BLaER1 treated with 17β-estradiol and CSF1 and Interleukin-3, amounts not matched to agents 10 nM and 100 nM (cell line): ENCODE results near the gene SSC5D.

Experiments
- H3K27ac ChIP-seq, 11 experiments: shearing (Covaris generic); formaldehyde crosslinking; 2 replicates each; pipeline ENCODE4 v1.8.1; 2022
- H3K27me3 ChIP-seq, 11 experiments: shearing (Covaris generic); formaldehyde crosslinking; 2 replicates each; pipeline ENCODE4 v1.8.1; 2022
- H3K36me3 ChIP-seq, 11 experiments: shearing (Covaris generic); formaldehyde crosslinking; 2 replicates each; pipeline ENCODE4 v1.8.1; 2022
- H3K4me1 ChIP-seq, 10 experiments: shearing (Covaris generic); formaldehyde crosslinking; 2 replicates each; pipeline ENCODE4 v1.8.1; 2022
- H3K4me2 ChIP-seq, 11 experiments: shearing (Covaris generic); formaldehyde crosslinking; 2 replicates each; pipeline ENCODE4 v1.8.1; 2022
- H3K4me3 ChIP-seq, 10 experiments: shearing (Covaris generic); formaldehyde crosslinking; 2 replicates each; pipeline ENCODE4 v1.8.1; 2022
- H3K9ac ChIP-seq, 11 experiments: shearing (Covaris generic); formaldehyde crosslinking; 2 replicates each; pipeline ENCODE4 v1.8.1; 2022
- H3K9me3 ChIP-seq, 11 experiments: shearing (Covaris generic); formaldehyde crosslinking; replicated peaks in 1 of 11; 2 replicates each; pipeline ENCODE4 v1.8.1; 2022
- H4K20me1 ChIP-seq, 11 experiments: shearing (Covaris generic); formaldehyde crosslinking; 2 replicates each; pipeline ENCODE4 v1.8.1; 2022
- Cebpa-rat ChIP-seq, 11 experiments: shearing (Covaris generic); IDR thresholded peaks; 2 replicates each; pipeline ENCODE4 v1.8.1; 2022

The SSC5D gene

DNA sequence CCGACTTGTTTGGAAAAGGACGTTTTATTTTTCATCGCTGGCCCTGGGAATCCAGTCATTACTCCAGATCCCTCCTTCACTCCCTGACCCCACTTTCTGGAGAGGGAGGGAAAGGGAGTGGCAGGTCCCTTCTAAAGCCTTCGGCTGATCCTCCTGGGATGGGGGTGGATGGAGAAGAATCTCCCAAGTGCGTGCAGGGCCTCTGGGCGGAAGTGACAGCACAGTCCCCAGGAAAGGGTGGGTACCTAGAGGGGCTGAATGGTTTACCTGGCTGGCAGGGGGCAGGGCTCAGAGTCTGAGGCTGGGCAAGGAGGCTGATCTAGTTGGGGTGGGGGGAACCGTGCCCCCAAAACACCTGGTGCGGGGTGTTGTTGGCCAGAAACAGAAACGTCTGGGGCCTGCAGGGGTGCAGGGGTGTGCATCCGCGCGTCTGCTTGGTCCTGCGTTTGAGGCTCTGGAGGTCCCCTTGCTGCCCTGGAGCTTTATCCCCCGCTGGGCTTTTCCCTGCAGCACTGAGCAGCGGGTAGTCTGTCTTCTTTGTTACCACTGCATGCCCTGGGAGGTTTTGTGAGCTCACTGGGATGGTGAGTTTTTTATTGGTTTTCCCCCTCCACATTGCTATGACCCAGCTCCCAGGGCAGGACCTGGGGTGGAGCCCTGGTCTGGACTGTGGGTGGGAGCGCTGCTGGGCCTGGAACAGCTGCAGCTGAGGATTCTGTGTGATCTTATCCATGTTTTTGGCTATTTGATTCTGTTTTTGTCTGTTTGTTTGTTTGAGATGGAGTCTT is 14.8 kb upstream of the SSC5D start:
- H3K4me1 ChIP-seq: peaks cover 16 to 32% (median 27%) of the 10 kb centered on the region in 10 experiments
- no peak overlapping the region for H3K4me3 ChIP-seq
- TF ChIP-seq Cebpa-rat (IDR thresholded peaks at IDR 0.05): no peak
- peak overlapping the region in 4 of 11 experiments; percentile 7 to 11 (median 9); a peak in 3 of 22 replicates for H3K9ac ChIP-seq
- H3K9me3 ChIP-seq: no peaks in the 10 kb centered on the region
- no peak overlapping the region for H3K27ac ChIP-seq
- H3K27me3 ChIP-seq: no peaks in the 10 kb centered on the region
- peaks cover 0 to 8% (median 3%) of the 10 kb centered on the region in 11 experiments; a peak in 6 of 22 replicates for H4K20me1 ChIP-seq
- no peak overlapping the region for H3K4me2 ChIP-seq
- H3K36me3 ChIP-seq: no peaks in the 10 kb centered on the region

GRCh38 chr19:55474269-55475265 is 13.7 kb upstream of the SSC5D start:
- H3K4me2 ChIP-seq: peak overlapping the region in 4 of 11 experiments; percentile 88 to 95 (median 90); a peak in 2 of 22 replicates

DNA sequence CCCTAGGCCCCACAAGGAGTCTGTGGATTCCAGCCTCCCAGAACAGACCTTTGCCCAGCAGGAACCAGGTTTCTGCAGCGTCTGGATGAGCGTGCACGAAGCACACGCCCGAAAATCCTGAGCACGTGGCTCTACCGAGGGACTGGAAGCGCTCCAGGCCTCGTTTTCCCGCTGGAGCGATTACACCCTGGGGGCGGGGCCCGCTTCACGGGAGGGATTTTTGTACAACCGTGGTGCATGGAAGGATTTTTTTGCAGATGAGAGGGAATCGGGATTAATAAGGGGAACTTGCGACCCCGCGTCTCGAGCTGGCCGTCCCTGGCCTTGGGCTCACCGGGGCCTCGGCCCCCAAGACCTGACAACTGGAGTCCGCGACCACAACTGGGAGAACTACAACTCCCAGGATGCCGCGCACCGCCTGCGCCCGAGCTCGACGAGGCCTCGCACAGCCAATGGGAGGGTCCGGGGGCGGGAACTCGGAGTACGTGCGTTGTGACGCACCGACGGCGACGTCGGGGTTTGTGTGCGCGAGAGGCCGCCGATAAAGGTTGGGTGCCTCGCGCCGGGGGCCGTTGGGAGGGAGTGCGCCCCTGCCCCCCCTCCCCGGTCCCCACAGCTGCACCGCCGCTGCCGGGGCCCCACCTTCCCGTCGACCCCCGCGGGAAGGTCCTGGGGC is 12.0 kb upstream of the SSC5D start, which contains the start of gene ZNF628:
TSS of gene ZNF628 (plus strand) at position 518 of the 676 bp plus-strand sequence. CDS start 3,294 bp downstream, outside the sequence.
- peaks cover 0 to 11% (median under 1%) of the 10 kb centered on the region in 11 experiments; a peak in 9 of 22 replicates for H3K36me3 ChIP-seq
- H3K4me2 ChIP-seq: peak within 1 kb of the TSS; percentile 86 to 95 (median 90)
- H4K20me1 ChIP-seq: peaks cover 0 to 31% (median 13%) of the 10 kb centered on the region in 11 experiments; a peak in 13 of 22 replicates
- peaks cover 27 to 48% (median 41%) of the 10 kb centered on the region in 10 experiments for H3K4me1 ChIP-seq
- no peaks in the 10 kb centered on the region for H3K9me3 ChIP-seq
- peak within 1 kb of the TSS; percentile 63 to 71 (median 66) for H3K4me3 ChIP-seq
- no peak for TF ChIP-seq Cebpa-rat (IDR thresholded peaks at IDR 0.05)
- peak within 1 kb of the TSS; percentile 46 to 87 (median 76) for H3K27ac ChIP-seq
- H3K27me3 ChIP-seq: no peaks in the 10 kb centered on the region
- H3K9ac ChIP-seq: peak within 1 kb of the TSS; percentile 69 to 85 (median 77)

More at GRCh38 chr19:55474269-55475265, 13.7 kb upstream of the SSC5D start:
- H3K27me3 ChIP-seq: no peaks in the 10 kb centered on the region
- no peak overlapping the region for H3K4me3 ChIP-seq
- H3K9me3 ChIP-seq: no peaks in the 10 kb centered on the region
- H3K36me3 ChIP-seq: 0 out of 22 replicates have a peak, but pooled peaks cover 0 to 4% (median 0%) of the 10 kb centered on the region in 11 experiments
- H3K27ac ChIP-seq: no peak overlapping the region
- TF ChIP-seq Cebpa-rat (IDR thresholded peaks at IDR 0.05): no peak
- peaks cover 0 to 20% (median 8%) of the 10 kb centered on the region in 11 experiments; a peak in 11 of 22 replicates for H4K20me1 ChIP-seq
- peak overlapping the region in 1 of 11 experiments; percentile 7; a peak in 1 of 22 replicates for H3K9ac ChIP-seq
- H3K4me1 ChIP-seq: peaks cover 27 to 43% (median 37%) of the 10 kb centered on the region in 10 experiments

DNA sequence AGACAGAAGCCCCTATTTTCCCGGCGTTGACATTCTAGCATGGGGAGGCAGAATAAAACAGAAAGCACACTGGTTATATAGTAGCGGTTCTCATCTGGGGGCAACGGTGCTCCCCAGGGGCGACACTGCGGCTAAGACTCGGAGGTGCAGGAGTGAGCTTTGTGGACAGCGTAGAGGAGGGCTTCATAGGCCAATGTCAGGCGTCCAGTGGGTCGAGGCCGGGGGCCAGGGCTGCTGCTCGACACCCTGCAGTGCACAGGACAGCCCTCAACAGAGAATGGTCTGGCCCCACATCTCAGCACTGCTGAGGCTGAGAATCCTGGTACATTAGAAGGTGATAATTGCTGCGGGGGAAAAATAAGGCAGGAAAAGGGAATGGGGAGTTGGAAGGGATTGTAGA is 10.3 kb upstream of the SSC5D start:
- H3K9ac ChIP-seq: peak overlapping the region; percentile 67 to 83 (median 77)
- H3K9me3 ChIP-seq: no peaks in the 10 kb centered on the region
- TF ChIP-seq Cebpa-rat (IDR thresholded peaks at IDR 0.05): no peak
- peak overlapping the region; percentile 86 to 92 (median 89) for H3K4me2 ChIP-seq
- peak overlapping the region; percentile 63 to 71 (median 66) for H3K4me3 ChIP-seq
- peaks cover 27 to 48% (median 41%) of the 10 kb centered on the region in 10 experiments for H3K4me1 ChIP-seq
- no peaks in the 10 kb centered on the region for H3K27me3 ChIP-seq
- H3K27ac ChIP-seq: peak overlapping the region in 8 of 11 experiments; percentile 52 to 84 (median 61); a peak in 9 of 22 replicates
- H3K36me3 ChIP-seq: peaks cover under 1 to 21% (median 5%) of the 10 kb centered on the region in 11 experiments; a peak in 14 of 22 replicates
- H4K20me1 ChIP-seq: peaks cover 0 to 31% (median 13%) of the 10 kb centered on the region in 11 experiments; a peak in 13 of 22 replicates

- H3K9ac ChIP-seq: peak overlapping the region in 10 of 11 experiments; percentile 11 to 83 (median 78); a peak in 16 of 22 replicates
- H3K9me3 ChIP-seq: no peaks in the 10 kb centered on the region
- H3K36me3 ChIP-seq: peaks cover 4 to 26% (median 10%) of the 10 kb centered on the region in 11 experiments; a peak in 15 of 22 replicates
- H3K4me1 ChIP-seq: peaks cover 31 to 49% (median 44%) of the 10 kb centered on the region in 10 experiments
- H3K4me2 ChIP-seq: peak overlapping the region; percentile 86 to 92 (median 89)
- peak overlapping the region in 5 of 10 experiments; percentile 5 to 71 (median 66); a peak in 3 of 20 replicates for H3K4me3 ChIP-seq
- H4K20me1 ChIP-seq: peaks cover 0 to 35% (median 13%) of the 10 kb centered on the region in 11 experiments; a peak in 13 of 22 replicates
- no peak for TF ChIP-seq Cebpa-rat (IDR thresholded peaks at IDR 0.05)
- H3K27ac ChIP-seq: no peak overlapping the region
- no peaks in the 10 kb centered on the region for H3K27me3 ChIP-seq
Measured at GRCh38 chr19:55478364-55478763, 9.9 kb upstream of the SSC5D start.

GRCh38 chr19:55479045-55479444 is 9.2 kb upstream of the SSC5D start:
- peaks cover 0 to 41% (median 13%) of the 10 kb centered on the region in 11 experiments; a peak in 13 of 22 replicates for H4K20me1 ChIP-seq
- no peaks in the 10 kb centered on the region for H3K9me3 ChIP-seq
- H3K4me2 ChIP-seq: peak overlapping the region in 10 of 11 experiments; percentile 7 to 92 (median 35); a peak in 15 of 22 replicates
- no peak overlapping the region for H3K4me3 ChIP-seq
- no peaks in the 10 kb centered on the region for H3K27me3 ChIP-seq
- H3K36me3 ChIP-seq: peaks cover 4 to 32% (median 12%) of the 10 kb centered on the region in 11 experiments; a peak in 15 of 22 replicates
- TF ChIP-seq Cebpa-rat (IDR thresholded peaks at IDR 0.05): no peak
- H3K27ac ChIP-seq: no peak overlapping the region
- H3K9ac ChIP-seq: peak overlapping the region in 4 of 11 experiments; percentile 13 to 80 (median 33); a peak in 2 of 22 replicates
- peaks cover 38 to 56% (median 50%) of the 10 kb centered on the region in 10 experiments for H3K4me1 ChIP-seq

DNA sequence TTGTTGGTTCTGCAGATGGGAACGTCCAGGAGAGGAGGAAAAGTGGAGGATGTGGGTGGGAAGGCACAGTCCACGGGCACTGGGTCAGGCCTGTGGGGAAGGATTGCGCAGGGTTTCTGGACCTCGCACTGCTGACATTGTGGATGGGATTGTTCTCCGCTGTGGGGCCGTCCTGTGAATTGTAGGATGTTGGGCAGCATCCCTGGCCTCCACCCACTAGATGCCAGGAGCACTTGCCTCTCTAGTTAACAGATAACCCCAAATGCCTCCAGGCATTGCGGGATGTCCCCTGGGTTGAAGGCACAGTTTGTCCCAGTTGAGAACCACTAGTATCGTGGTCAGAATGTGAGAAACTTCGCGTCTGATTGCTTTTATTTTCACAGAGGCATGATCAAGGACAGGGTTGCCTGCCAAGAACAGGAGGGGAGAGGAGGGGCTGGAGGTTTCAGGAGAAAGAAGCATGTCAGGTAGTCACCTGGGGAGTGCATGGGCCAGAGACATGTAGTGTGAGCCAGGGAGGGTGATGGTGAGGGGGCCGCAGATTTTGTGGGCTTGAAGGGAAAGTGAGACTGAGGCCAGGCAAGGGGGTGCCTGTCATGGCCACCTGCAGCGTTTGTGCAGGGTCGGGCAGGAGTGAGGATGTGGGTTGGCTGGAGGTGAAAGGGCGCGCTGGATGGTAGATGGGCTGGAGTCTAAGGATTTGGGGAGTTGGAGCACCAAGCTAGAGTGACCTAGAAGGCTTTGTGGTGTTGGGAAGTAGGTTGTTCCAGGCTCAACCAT is 8.6 kb upstream of the SSC5D start:
- Histone ChIP-seq H3K4me3 (no peak overlapping the region), H3K4me1 (peaks cover 44 to 60% (median 55%) of the 10 kb centered on the region in 10 experiments), H3K9ac (peak overlapping the region in 7 of 11 experiments; percentile 13 to 80 (median 36); a peak in 10 of 22 replicates), H4K20me1 (peaks cover 0 to 46% (median 13%) of the 10 kb centered on the region in 11 experiments; a peak in 13 of 22 replicates), H3K36me3 (peaks cover 4 to 32% (median 12%) of the 10 kb centered on the region in 11 experiments; a peak in 15 of 22 replicates), H3K27me3 (no peaks in the 10 kb centered on the region), H3K4me2 (peak overlapping the region in 10 of 11 experiments; percentile 7 to 92 (median 32); a peak in 14 of 22 replicates), H3K9me3 (no peaks in the 10 kb centered on the region), H3K27ac (no peak overlapping the region)
- no peak for TF ChIP-seq Cebpa-rat (IDR thresholded peaks at IDR 0.05)
